NT2/D1 (cell line): ENCODE results near the gene GPR65.

Experiments used
- SUZ12 ChIP-seq: IDR thresholded peaks from 2 replicates; pipeline ENCODE4 v1.6.1; 2011; ENCODE audit not compliant: insufficient read length, insufficient read depth; ENCODE audit errors: extremely low read depth
- YY1 ChIP-seq: IDR thresholded peaks from 2 replicates; pipeline ENCODE4 v1.6.1; 2011; ENCODE audit not compliant: insufficient read length, insufficient read depth
- ZNF274 ChIP-seq: IDR thresholded peaks from 2 replicates; pipeline ENCODE4 v1.6.1; 2011; ENCODE audit warnings: mild to moderate bottlenecking, low read depth, low read length

- TF ChIP-seq YY1: no peak
- TF ChIP-seq SUZ12: no peak
- no peak for TF ChIP-seq ZNF274
These were observed 26.0 kb downstream of the GPR65 start for GRCh38 chr14:88030892-88031291.
